ENCODE measurements around the gene SMTN.
"Not testable (repeated sequence)": the region's sequence is repeated elsewhere in the genome, so short reads cannot be mapped to it uniquely, and the experiment has no call there.

The SMTN gene

GRCh38 chr22:31073545-31074145 lies 7.5 kb upstream of the SMTN start:
- DNase-seq: not testable (repeated sequence)

DNA sequence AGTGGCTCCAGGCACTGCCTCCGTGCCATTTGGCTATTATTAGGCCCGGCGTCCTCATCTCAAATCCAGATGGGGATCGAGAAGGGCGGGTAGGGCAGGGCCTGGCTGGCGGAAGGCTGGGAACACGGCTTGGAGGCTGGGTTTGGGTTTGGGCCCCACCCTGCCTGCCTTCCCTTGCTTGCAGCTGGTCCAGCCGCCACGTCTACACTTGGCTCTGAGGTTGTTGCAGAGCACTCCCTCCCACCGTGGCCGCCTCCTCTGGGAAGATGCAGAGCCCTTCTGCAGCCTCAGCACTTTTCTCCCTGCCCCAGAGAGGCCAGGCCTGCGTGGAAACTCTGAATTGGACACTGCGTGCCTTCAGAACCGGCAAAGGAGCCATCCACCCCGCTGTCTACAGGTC lies 5.2 kb upstream of the SMTN start:
- DNase-seq: no peak

GRCh38 chr22:31077681-31078080 lies 3.4 kb upstream of the SMTN start:
- no peak for DNase-seq

DNA sequence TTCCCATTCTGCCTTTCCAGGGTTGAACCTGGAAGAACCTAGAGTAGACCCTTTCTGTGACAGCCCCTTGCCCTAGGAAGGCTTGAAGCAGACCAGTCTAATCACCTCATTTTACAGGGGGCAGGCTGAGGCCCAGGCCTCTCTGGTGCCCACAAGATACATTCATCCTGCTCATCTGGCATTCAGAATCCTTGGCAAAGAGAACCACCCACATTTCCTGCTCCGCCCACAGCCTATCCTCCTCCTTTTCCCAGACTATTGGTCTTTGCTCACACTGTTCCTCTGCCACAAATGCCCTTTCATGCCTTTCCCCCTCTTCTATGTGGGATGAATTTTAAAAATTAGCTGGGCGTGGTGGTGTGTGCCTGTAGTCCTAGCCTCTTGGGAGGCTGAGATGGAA lies 2.7 kb upstream of the SMTN start:
- not testable (repeated sequence) for DNase-seq

DNA sequence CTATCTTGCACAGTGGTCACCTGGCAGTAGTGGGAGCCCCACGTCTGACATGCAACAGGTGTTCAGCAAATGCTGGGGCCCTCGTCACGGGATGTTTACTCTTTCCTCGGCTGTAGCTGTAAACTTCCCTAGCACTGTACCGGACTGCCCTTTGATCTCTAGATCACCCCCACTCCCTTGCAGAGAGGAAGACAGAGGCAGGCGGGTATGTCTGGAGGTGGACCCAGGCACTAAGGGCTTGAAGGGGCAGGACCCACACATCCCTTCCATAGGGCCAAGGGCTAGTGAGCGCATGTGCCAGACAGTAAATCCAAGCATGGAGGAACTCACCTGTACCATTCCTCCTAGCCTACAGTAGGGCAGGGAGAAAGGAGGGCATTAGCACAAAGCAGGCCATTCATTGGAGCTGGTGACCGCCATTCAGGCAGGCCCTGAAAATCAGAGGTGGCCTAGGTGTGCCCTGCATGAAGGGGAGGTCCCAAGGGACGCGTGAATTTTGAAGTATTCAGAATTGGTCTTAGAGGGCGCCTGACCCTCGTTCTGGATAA lies 1.9 kb upstream of the SMTN start:
- no peak for DNase-seq

GRCh38 chr22:31080164-31080847 lies 812 bp upstream of the SMTN start:
- DNase-seq: no peak

DNA sequence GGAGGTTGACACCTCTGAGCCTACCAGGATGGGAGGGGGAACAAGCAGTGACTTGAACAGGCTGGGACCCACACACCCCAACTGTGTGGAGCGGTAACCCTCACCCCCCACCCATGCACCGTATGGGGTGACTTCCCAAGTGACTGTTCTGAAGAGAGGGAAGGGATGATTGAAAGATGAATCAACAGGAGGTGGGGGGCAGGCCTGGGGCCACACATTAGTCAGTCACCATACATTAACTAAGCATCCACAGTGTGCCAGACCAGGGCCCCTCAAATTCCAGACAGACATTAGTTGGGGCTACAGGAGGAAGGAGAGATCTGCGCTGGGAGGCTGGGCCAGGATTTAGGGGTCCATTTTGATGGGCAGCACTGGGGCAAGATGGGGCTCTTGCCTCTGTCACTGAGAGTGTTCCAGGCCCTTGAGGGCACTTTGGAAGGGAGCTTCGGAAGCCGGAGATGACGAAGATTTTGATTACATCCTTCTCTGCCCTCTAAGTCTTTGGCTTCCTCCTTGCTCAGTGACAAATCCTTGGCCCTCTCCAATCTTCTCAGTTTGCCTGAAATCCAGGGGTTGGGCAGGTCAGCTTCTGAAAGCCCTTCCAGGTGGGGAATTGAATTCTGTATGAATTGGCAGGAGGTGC lies 966 bp downstream of the SMTN start:
- no peak for DNase-seq

- peak; percentile 41 to 54 for DNase-seq
These were observed 1.7 kb downstream of the SMTN start for GRCh38 chr22:31082606-31083376.

- DNase-seq: no peak
These were observed 2.3 kb downstream of the SMTN start for GRCh38 chr22:31083377-31083768.

DNA sequence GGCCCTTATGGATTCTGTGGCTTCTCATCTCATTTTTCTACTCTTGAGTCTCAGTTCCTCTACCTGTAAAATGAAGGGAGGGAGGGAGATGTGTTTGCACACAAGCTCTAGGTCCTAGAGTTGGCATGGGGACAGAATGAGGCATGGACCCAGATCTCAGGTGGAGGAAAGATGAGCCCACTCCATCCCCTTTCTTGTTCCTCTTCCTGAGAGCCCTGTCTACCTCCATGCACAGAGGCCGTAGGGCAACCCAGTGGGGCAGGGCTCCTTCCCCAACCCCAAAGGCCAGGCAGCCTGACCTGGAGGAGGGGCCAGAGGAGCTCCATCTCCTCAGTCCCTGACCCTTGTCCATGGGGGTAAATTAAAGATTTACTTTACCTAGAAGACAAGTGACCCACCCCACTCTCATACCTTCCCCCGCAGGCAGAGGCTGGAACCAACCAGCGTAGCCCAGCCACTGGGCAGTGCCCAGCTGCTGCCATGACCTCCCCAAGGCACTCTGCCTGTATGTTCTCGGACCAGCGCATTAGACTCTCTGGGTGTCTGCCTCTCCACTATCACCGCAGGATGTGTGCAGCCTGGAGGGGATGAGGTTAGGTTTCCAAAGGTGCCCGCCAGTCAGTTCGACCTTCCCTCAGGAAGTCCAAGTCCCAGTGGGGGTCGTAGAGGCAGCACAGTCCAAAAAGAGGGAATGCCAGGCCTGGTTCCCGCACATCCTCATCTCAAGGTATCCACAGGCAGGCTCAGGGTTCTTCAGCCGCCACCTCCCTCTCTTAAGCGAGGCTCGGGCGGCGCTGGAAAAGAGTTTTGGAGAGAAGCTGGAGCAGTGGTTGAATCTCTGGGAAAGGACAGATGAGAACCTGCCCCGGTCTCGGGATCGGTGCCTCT lies 3.0 kb downstream of the SMTN start:
- no peak for DNase-seq

DNA sequence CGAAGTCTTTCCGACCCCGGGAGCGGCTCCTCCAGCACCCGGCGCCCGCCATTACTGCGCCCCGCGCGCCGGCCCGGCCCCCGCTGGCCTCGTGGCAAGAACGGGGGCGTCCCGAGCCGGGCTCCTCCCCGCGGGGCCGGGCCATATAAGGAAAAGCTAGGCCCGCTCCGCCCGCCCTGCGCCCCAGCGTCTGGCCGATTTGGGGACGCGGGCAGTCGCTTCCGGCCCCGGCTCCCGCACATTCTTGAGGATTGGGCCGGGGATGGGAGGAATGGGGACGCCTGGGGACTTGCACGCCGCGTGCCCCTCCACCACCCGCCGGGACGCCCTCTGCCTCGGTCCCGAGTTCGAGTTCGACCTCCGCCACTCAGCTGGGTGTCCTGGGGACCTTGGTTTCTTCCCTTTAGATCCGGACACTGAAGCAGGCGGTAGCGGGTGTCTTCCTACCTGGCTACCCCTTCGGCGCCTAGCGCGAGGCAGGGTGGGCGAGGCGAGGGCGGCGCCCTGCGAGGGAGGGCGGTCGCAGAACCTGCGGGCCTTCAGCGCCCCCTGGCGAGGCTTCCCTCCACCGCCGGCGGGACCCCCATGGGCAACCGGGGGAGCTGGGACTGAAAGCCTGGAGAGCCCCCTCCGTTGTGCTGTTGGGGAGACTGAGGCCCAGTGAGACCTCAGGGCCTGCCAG lies 3.8 kb downstream of the SMTN start:
- DNase-seq: peak; percentile 86 to 93

DNA sequence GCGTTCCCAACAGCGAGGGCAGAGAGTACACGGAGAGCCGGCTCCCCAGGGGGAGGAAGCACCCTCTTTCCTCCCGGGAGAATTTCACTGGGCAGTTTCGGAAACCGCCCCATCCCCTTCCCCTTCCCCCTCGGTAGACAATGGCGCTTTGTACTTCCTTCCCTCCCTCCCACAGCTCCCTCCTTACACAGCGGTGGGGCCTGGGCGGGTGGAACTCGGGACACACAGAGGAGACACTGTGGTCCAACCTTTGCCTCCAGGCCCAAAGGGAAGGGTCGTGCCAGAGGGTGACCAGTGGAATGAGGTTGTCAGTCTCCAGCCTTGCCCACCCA lies 4.3 kb downstream of the SMTN start:
- DNase-seq: peak; percentile 47 to 71

DNA sequence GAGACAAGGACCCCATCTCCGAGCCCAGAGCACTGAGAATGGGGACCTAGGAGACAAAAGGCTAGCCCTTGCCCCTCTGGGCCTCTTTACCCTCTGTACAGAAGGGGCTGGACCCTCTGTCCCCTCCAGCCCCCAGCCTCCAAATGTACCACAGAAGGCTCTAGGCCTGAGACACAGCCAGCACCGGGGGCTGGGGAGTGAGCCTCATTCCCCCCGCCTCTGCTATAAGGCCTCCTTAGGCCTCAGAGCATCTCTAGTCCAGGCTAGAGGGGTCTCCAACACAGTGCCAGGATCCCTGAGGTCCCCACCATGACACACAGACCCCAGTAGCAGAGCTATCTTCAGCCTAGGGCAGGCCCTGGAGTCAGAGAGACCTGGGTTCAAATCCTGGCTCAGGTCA lies 4.8 kb downstream of the SMTN start:
- no peak for DNase-seq

DNA sequence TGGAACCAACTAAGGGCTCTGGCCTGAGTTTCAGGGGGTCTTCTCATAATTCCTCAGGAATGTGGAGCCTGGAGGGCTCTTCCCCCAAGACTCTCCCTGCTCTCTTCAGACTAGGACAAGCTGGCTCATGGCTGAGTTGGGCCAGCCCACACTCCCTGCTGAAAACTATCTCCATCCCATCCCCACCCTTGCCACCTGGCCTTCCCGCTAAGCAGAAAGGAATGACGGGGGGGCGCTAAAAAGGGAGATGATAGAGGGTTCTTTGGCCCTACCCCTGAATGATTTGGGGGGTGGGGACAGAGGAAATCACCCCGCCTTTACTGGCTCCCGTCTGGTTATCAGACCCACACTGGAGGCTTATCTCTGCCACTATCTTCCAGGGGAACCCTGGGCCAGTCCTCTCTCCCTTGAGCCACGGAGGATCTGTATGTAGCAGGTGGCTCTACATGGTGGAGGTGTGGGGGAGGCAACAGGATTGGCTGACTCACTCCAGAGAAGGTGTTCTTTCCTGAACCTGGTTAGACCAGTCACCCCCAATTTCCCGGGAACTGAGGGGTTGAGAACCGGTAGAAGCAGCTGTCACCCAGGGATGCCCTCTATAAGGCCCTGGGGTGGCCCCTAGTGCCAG lies 5.7 kb downstream of the SMTN start:
- DNase-seq: no peak

GRCh38 chr22:31087744-31088215 lies 6.7 kb downstream of the SMTN start:
- DNase-seq: no peak

GRCh38 chr22:31088233-31088986 lies 7.3 kb downstream of the SMTN start:
- no peak for DNase-seq

DNA sequence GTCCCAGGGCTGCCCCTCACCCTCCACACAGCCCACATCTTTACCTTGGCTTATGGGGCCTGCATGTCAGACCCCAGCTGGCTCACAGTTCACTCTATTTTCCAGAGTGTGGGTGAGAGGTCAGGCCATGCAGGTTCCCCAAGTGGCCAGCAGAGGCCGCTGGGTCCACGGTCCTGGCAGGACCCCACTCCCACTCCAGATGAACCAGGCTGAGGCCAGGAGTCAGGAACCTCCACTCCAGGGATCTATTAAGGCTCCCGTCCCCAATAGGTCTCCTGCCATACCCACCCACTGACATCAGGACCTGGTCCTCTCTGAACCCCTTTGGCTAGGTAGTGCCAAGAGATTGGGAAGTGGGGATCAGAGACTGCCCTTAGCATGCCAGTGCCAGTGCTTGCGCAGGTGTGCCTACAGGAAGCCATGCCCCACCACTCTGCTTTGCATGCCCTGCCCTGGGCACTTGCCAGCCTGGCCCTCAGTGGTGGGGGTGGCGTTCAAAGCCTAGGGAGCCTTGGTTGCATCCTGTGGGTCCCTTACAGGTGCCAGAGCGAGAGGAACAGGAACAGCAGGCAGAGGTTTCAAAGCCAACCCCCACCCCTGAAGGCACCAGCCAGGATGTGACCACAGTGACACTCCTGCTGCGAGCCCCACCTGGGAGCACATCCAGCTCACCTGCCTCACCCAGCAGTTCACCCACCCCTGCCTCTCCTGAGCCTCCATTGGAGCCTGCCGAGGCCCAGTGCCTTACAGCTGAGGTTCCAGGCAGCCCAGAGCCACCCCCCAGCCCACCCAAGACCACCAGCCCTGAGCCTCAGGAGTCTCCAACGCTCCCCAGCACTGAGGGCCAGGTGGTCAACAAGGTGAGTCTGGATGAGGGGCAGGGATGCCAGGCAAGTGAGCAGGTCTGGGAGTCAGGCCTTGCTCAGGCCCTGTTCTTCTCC lies 8.3 kb downstream of the SMTN start:
- DNase-seq: peak; percentile 39 to 57

DNA sequence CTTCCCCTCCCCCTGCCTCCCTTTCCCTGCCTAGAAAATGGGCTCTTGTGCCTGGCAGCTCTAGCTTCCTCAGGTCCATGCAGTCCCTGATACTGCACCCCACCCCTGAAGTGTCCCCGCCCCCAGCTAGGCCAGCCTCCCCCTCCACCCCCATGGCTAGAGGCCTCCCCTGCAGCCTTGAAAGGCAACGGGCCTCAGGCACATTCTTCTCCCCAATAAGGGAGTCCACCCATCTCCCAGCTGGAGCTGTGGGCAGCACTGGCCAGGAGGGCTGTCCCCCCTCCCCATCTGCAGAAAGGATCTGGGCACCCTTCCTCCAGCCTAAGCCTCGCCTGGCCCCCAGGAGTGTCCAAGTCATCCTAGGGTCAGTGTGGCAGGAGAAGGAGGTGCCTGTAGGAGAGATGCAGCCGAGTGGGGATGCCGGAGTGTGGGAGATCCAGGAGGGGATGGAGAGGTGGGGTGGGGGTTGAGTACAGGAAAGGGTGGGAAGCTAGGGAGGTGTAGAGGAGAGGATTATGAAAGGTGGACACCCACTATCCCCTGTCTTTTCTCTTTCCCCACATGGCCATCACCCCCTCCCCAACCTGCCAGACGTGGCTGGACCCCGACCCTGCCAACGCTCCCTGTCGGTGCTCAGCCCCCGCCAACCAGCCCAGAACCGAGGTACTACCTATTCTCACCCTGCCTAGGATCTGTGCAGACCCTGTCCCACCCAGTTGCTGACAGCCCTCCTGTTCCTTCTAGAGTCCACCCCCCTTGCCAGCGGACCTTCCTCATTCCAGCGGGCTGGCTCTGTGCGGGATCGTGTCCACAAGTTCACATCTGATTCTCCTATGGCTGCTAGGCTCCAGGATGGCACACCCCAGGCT lies 9.3 kb downstream of the SMTN start:
- no peak for DNase-seq

All from inflammatory macrophage (primary cell).